Stimulated activated CD4-positive, alpha-beta T cell treated with anti-CD3 and anti-CD28 coated beads, Interleukin-2, amount 100 ng/mL, for 48 hours (primary cell): ENCODE results near the gene PRG3.
"Not testable (repeated sequence)": the region's sequence is repeated elsewhere in the genome, so short reads cannot be mapped to it uniquely, and the experiment has no call there.

Source experiments
- DNase-seq, 2 donors: peaks; one replicate each; pipeline ENCODE4 v3.0.0-alpha.2; 2020

The PRG3 gene

DNA sequence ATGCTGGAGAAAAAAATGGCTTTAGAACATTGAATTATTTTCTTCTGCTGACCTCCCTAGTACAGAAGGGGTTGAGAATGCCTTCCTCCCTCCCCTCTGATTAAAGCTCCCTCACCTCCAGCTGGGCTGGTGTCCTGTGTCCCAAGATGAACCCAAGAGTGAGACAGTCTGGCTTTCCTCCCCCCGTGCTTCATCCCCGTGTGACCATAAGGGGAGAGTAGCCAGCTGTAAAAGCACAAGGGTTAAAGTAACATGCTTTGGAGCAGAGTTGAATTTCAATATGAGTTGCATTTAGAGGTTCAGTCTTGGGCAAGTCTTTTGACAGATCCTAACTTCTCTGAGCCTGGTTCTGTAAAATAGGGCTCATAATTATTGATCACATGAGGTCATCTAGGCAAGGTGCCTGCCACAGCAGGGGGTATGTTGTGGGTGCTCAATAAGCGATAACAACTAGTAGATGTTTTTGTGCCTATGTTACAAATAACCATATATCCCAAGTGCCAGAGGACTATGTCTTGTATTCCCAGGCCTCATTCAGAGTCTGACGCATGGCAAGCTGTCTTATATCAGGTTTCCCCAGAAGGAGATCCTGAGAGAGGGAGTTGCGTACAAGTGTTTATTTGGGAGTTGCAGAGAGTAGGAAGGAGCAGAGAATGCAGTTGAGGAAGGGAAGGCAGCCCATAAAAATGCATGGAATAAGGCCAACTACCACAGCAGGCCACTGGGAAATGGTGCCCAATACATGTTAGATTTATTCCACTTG, 5.4 kb upstream of the PRG3 start:
- DNase-seq: no peak

DNA sequence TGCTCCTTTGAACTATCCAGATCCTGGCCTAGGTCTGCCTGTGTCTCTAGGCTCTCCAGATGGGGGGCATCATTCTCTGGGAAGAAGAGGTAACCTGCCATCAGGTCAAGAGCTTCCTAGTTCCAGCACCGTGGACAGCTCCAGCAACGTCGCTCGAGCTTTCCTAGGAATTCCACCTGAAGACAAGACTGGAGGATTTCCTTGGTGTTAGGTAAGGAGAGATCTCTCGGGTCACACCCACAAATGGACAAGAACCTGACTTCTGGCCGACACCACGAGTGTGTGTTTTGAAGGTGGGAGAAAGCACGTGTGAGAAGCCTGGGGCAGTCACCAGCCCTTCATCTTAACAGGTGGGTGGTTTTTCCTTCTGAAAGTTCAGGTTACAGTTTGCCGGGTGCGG, 1.2 kb downstream of the PRG3 start:
- no peak for DNase-seq

DNA sequence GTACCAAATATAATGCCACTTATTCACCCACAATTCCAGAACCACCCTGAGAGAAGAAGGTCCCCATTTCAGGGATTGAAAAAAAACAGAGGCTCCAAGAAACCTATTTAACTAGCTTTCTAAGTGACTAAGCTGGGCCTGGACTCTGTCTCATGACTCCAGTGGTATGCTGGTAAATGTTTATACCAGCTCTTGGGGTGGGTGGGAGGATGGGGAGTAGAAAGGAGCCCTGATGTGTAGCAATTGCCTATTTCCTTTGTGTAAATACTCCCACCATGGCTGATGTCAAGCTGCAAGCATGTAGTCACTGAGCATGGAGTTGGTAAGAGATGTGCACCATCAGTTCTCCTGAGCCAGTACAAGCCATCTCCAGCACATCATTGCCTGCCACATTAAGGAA, 2.8 kb downstream of the PRG3 start:
- DNase-seq: no peak

DNA sequence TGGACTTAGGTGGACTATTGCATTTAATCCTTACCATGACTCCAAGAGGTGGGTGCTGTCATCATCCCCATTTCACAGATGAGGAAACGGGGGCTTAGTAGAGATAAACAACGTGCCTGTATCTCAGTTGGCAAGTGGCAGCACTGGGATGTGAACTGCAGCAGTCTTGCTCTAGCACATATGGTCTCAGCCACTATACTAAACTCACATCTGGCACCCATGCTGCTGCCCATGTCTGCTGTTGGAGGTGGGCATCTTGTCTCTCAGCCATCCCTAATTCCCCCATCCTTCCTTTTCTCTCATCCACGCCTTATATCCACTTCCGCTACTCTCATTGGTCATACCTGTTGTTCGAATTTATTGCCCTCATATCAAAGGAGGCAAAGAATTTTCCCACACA, 3.8 kb downstream of the PRG3 start:
- no peak for DNase-seq

DNA sequence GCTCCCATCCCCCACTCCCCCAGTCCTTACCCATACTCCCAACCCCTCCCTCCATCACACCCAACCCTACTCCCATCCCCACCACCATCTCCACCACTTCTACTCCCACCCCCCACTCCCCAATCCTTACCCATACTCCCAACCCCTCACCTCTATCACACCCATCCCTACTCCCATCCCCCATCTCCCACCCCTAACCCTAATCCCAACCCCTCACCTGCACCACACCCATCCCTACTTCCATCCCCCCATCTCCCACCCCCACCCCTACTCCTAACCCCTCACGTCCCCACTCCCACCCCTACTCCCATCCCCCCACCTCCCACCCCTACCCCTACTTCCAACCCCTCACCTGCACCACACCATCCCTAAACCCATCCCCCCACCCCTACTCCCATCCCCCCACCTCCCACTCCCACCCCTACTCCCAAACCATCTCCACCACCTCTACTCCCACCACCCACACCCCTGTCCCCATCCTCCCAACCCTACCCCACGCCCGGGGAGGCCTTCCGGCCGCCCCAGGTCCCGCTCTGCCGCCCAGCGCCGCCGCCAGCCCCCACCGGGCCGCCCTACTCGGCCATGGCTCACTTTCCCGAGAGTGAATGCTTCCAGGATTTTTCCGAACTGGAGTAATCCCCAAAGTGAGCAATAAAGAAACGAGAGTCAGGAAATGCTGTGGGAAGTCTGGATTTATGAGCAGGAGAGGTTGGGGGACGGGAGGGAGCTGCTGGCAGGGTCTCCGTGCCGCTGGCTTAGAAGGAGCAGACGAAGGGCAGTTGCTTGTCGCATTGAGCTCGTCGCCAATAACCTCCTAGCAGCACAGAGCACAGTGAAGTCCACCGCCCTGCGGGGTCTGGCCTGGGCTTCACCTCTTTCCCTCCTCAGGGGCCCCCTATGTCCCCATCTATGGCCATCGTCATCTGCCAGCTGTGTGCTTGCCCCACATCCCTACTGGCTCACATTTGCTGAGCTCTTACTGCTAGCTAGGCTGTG, 4.6 kb downstream of the PRG3 start:
- no peak for DNase-seq

DNA sequence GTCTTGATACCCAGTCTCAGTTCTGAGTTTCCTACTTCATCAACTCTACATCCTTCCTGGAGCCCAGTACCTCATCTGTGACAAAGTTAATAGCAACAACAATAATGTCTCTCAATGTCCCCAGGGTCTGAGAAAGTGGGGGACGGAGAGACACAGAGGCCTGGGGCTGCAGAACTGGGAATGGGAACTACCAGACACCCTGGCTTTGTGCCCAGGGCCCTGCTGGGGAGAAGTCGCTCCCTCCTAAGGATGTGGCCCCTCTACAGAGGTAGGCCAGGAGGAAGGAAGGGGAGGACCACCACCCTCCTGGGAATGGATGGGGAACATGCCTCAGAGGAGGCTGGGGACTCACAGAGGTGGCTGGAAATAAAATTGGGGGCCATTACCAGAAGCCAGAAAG, 5.5 kb downstream of the PRG3 start:
- DNase-seq: no peak

DNA sequence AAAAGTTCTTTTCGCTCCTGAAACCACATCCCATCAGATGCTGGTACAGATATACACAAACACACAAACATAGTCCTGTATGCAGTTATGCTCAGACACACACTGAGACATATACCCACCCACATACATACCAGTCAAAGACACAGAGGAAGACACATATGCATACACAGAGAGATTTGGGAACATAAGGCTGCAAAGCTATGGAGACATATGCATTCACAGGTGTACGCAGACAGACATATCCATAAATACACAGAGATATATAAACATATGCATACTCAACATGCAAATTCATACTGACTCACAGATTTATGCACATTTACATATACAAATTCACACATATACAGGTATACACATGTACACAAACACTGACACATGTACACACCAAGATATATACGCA, 6.0 kb downstream of the PRG3 start:
- DNase-seq: no peak

DNA sequence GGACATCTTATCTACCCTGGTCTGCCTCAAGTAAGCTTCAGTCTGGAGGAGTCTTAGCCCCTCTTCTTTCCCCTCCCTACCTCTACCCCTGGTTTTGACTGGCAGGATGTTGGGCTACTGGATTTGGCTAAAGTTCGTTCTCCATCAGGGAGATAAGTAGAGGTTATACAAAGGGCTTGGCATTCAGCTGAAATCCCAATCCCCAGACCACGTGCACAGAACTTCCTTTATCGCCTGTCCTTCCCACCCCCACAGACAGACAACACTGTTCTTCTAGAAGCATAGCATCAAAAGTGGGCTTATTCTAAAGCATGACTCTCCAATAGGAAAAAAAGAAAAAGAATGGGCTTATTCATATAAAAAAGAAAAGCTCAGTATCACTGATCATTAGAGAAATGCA, 7.8 kb downstream of the PRG3 start:
- DNase-seq: no peak

DNA sequence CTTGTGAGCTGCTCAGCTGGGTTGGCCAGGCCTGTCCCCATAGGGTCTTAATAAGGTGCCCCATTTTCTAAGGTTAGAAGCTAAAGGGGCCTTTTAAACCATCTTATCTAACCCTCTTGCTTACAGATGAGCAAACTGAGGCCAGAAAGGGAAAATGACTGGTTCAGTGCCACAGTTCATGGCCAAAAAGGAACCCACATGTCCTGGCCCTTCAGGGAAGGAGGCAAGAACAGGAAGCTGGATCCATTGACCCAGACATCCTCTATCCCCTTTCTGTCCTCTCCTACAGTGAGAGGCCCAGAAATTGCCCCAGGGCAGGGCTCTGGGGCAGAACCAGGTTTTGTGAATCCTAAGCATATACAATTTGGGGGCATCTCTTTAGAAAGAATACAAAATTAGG, 10.0 kb downstream of the PRG3 start:
- DNase-seq: no peak

DNA sequence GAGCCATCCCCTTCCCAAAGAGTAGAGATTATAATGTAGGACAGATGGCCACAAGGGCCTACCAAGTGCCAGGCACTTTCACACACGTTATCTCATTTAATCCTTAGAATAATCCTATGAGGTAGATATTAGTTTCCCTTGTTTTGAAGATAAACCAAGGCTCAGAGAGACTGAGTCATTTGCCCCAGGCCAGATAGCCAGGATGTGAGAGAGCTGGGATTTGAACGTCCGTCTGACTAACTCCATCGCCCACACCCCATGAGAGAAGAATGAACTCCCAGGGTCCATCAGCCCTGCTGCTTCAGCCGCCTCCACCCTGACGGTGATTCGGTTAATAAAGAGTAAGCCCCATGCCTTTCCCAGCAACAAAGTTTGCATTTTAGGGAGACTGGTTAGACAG, 10.7 kb downstream of the PRG3 start:
- no peak for DNase-seq

DNA sequence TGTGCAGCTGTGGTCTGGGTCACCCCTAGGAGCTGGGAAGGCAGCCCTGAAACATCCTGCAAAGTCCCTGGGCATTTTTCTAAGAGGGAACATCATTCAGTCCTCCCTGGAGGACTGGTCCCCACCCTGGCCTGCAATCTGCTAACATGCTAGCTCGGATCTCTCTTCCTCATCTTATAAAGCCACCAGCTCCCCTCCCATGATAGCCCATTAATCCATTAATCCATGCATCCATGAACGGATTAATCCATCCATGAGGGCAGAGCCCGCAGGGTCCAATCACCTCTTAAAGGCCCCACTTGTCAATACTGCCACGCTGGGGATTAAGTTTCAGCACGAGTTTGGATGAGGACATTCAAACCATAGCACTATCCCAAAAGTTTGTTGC, 12.1 kb downstream of the PRG3 start:
- DNase-seq: no peak

DNA sequence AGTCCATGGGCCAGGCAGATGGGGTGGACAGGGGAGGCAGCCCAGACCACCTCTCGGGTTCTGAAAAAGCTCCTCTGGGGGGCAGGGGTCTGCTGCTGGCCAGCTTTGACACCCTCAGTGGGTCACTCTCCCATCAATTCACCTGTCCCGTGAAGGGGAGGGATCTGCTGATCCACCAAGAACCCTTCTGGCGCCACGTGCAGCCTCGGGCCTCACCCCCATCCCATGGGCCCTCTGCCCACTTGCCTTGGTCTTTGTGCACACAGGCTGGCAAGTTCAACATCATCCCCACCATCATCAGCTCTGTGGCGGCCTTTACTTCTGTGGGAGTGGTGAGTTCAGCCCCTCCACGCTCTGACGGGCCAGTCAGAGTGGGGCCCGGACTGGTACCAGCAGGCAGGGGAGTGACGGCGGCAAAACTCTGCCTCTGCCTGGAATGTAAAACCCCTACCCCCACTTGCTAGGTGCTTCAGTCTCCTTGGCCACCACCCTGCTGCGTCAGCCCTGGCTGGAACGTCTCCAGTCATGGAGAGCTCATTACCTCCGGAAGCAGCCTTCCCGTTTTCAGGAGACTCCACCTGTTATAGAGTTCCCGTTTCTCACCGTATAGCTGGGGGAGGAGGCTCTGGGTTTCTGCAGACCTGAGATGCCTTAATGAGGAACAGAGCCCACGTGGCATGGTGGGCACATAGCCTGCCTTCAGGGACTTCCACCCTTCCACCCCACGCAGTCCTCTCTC, 12.7 kb downstream of the PRG3 start:
- DNase-seq: no peak

DNA sequence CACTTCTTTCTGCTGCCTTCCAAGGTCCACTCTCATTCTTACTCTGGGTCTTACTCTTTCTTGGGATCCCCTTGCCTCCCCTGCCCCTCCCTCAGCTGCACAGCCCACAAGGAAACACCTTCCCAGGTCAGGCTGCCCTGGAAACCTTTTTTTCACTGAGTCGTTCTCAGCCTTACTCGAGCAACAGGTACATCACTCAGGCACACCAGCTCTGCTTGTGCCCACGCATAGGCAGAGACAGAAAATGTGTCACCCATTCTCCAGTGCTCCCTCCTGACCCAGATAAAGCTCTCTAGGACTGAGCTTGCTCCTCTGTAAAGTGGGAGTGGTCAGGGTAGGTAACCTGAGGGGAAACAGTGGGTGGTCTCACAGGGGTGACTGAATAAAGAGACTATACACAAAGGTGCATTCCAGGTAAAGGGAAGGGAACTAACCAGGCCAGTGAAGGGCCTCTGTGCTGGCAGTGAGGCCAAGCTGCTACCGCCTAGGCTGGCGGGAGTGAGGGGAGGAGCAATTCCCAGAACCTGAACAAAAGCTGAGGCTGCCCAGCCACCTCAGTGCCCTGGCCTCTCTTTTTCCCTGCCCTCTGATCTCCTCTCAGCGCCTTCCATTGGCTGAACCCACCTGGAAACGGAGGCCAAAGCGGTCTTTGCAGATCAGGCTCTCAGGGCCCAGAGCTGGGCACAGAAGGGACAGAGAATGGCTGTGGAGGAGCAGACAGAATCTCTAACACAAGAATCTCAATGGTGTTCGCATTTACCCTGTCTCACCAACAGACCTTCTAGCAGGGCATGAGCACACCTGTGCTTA, 15.9 kb downstream of the PRG3 start:
- DNase-seq: no peak

DNA sequence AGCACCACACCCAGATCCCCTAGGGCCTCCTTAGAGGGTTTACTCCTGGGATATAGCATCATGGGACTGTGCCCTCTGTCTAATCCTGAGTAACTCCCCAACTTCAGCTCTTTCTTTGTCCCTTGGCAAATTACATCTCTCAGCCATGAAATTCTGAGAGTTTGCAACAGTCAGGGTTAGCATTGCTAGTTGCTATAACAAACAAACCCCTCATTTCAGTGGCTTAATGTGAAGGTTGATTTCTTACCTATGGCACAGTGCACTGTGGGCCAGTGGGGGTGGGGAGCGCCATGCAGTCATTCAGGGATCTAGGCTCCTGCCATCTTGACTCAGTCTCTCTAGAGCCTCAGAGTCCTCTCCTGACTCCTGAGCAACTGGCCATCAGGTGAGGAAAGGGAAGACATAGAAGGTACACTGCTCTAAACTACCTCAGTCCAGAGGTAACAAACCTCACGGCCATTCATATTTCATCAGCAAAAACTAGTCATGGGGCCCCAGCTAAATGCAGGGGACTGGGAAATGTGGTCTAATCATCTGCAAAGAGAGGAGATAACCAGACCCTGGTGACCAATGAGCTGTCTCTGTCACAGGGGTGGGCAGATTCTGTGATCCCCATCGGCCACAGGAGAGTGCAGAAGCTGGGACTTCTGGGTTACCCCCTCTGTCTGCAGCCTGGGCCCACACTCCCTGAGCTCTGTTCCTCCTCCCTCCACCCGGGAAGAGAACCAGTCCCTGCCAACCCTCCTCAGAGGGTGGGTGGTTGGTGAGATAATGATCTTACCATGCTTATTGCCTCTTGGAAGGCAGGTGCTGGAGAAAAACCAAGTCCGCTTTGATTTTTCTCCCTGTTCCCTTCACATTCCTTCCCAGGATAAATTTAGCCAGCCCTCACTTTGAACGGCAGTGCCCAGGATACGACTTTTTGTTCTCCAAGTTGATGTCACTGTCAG, 17.5 kb downstream of the PRG3 start:
- DNase-seq: no peak

DNA sequence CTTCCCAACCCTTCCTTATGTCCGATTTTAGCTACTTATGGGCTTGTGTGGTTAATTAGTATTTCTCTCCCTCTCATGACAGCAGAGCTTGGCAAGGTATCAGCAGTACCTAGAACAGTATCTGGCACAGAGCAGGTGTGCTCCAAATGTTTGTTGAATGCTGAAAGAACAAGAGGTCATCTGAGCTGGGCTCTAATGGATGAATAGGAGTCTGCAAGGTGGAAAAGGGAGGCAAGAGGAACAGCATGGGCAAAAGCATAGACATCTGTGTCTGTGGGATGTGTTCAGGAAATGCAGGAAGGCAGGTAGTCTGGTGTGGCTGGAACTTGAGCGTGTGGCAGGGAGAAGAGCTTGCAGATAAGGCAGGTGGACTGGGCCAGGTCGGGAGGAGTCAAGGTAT, 19.0 kb downstream of the PRG3 start:
- no peak for DNase-seq

DNA sequence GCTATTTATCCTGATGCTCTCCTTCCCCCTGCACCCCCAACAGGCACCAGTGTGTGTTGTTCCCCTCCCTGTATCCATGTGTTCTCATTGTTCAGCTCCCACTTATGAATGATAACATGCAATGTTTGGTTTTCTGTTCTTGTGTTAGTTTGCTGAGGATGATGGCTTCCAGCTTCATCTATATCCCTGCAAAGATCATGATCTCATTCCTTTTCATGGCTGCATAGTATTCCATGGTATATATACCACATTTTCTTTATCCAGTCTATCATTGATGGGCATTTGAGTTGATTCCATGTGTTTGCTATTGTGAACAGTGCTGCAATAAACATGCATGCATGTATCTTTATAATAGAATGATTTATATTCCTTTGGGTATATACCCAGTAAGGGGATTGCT, 19.5 kb downstream of the PRG3 start:
- not testable (repeated sequence) for DNase-seq

DNA sequence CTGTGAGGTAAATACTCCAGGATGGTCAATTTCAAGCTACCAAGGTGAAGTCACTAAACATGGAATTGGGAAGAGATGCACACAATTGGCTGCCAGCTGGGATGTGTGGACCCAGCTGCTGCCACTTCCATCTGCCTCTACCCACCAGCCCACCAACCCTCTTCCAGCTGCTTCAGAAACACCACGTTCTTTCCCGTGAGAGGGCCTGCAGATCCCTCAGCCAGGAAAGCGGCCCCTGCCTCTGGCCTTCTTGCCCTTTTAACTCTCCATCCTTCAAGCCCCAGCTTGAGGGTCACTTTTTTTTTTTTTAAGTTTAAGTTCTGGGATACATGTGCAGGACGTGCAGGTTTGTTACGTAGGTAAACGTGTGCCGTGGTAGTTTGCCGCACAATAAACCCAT, 20.0 kb downstream of the PRG3 start:
- no peak for DNase-seq

DNA sequence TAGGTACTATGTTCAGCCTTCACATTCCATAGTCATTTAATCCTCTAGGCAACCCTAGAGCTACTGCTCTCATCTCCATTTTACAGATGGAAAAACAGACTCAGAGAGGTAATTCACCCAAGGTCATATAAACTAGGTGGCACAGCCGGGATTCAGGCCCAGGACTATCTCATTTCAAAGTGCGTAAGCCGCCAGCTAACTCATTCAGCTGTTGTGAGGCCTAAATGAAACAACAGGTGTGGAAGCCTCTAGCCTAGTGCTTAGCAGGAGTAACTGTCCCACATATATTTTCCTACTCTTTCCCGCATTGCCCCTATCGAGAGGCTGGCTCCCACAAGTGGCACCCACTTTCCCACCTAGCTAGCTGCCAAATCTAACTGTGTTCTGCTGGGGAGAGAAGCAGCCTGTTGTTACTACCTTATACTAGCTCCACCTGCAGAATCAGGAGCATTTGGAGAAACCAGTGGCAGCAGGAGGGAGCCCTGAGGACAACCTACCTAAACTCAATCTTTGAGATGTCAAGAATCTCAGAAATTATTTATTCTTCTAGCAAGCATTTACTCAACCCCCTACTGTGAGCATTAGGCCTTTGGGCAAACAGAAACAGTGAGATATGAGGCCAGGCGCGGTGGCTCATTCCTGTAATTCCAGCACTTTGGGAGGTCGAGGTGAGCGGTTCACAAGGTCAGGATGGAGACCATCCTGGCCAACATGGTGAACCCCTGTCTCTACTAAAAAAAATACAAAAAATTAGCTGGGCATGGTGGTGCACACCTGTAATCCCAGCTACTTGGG, 20.9 kb downstream of the PRG3 start:
- no peak for DNase-seq

DNA sequence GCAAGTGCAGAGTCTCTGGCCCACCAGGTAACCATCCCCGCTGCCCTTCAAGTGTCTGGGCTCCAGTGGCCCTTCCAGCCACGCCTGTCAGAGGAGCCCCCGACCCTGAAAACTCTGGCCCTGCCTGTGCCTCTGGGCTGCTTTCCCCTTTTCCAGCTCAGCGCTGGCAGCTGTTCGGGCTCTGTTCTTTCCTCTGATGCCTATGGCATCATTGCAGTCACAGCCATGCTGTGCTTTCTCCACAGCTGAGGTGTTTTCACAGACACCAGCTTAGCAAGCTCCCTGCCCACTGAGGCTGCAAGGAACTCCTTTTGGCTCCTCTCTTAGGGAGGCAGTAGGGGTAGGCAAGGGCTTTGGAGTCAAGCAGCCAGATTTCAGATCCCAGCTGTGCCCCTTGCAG, 21.6 kb downstream of the PRG3 start:
- no peak for DNase-seq

DNA sequence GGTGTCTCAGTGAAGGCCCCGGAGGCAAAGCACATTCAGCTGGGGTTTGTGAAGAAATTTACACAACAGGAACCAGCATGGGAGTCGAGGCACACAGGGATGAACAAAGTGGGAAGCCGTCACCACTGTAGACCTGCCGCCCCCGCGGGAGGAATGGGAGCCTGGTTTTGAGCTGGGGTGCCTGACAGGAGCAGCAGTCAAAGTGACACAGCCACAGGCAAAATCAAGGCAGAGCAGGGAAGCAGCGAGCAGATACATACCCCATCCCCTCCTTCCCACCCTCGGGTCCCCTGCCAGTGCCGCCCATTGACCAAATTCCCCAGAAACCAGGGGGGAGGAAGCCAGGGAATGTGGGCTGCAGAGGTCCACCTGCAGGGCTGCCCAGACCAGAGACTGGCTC, 22.0 kb downstream of the PRG3 start:
- DNase-seq: no peak

DNA sequence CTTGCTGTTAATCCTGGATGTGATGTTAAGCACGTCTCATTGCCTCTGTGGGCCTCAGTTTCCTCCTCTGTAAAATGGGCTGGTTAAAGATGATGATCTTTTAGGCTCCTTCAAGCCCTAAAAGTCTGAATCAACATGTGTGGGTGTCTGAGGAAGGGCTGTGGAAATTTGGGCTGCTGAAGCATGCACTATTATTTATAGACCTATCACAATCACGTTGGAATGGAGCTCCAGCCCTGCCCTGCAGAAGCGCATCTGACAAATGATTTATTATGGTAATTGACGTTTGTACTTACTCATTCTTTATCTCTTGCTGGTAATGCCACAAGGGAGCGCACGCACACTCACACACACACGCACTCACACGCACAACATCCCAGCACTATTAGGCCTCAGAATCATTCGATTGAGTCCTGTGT, 22.4 kb downstream of the PRG3 start:
- DNase-seq: no peak
